GM10248 (cell line): ENCODE data around the gene PGM3.

Source experiments
- CTCF ChIA-PET: fragments of 300-600 bp; sonication (Branson Sonifier 250); formaldehyde crosslinking; extraction: SDS; loops from one replicate; lab custom pipeline; 2021; ENCODE audit warnings: antibody characterized with exemption; lab: Yijun Ruan, JAX
- POLR2A ChIA-PET: fragments of 350-650 bp; sonication (Branson Sonifier 250); formaldehyde crosslinking; extraction: SDS; loops from one replicate; lab custom pipeline; 2020; ENCODE audit warnings: antibody characterized with exemption; lab: Yijun Ruan, JAX
- DNase-seq: peaks from one replicate; pipeline ENCODE4 v3.0.0; 2012; ENCODE audit errors: extremely low spot score
- TF ChIP-seq, protein P1 (sequence below): IDR thresholded peaks from 2 replicates; pipeline ENCODE4 v1.5.1; 2012; ENCODE audit warnings: mild to moderate bottlenecking, low read depth; ENCODE audit errors: extremely low read depth, missing control alignments, control extremely low read depth

The PGM3 gene

DNA sequence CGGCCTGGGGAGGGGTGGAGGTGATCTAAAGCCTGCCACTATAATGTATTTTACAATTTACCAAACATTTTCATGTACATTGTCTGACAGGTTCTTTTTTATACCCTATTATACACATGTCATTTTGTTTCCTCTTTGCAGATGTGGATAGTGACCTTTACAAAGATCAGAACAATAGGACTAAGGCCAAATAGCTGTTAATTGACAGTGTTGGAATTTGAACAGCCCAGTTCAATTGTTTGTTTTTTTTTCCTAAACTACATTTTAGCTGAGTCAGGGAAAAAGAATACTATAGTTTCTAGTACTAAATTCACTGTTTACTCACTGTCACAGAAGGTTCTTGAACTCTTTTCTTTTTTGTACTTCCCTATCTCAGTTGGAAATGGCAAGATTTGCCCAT, 40.2 kb downstream of the PGM3 start:
- DNase-seq, result no peak
- CTCF ChIA-PET, result no interaction called here
- POLR2A ChIA-PET, result no interaction called here
- TF ChIP-seq, protein P1, sequence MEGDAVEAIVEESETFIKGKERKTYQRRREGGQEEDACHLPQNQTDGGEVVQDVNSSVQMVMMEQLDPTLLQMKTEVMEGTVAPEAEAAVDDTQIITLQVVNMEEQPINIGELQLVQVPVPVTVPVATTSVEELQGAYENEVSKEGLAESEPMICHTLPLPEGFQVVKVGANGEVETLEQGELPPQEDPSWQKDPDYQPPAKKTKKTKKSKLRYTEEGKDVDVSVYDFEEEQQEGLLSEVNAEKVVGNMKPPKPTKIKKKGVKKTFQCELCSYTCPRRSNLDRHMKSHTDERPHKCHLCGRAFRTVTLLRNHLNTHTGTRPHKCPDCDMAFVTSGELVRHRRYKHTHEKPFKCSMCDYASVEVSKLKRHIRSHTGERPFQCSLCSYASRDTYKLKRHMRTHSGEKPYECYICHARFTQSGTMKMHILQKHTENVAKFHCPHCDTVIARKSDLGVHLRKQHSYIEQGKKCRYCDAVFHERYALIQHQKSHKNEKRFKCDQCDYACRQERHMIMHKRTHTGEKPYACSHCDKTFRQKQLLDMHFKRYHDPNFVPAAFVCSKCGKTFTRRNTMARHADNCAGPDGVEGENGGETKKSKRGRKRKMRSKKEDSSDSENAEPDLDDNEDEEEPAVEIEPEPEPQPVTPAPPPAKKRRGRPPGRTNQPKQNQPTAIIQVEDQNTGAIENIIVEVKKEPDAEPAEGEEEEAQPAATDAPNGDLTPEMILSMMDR, result no peak

DNA sequence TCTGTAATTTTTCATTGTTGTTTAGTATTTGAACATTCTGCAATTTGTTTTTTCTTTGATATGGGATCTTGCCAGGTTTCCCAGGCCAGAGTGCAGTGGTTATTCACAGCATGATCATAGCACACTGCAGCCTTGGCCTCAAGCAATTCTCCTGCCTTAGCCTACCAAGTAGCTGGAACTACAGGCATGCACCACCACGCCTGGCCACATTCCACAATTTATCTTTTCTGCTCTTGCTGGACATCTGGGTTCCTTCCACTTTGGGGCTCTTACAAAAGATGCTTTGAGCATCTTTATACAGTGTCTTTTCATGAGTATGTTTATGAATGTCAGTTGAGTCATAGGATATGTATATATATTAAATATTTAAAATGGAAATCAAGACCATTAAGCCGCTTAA, 42.0 kb downstream of the PGM3 start:
- ChIA-PET CTCF (interaction anchor here (1.7 kb wide), 1 partner anchor 14 kb away, joined by 4 read pairs; no protein-coding TSS in a partner anchor), POLR2A (no interaction called here)
- DNase-seq, result no peak
- TF ChIP-seq, protein P1, result no peak

DNA sequence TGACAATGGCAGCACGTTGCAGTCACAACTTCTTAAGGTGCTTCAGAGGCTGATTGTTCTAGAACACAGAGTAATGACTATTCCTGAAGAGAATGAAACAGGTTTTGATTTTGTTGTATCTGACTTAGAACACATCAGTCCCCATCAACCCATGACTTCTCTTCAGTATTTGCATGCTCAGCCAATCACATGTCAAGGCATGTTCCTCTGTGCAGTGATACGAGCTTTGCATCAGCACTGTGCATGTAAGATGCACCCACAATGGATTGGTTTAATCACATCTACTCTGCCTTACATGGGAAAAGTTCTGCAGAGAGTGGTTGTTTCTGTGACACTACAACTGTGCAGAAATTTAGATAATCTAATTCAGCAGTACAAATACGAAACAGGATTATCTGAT, 54.3 kb downstream of the PGM3 start:
- ChIA-PET POLR2A (no interaction called here), CTCF (interaction anchor here (1.2 to 1.8 kb wide), 2 partner anchors 7 to 73 kb away, joined by 5 to 6 read pairs; partner anchors contain the start of gene UBE3D)
- TF ChIP-seq, protein P1, result no peak
- no peak for DNase-seq

DNA sequence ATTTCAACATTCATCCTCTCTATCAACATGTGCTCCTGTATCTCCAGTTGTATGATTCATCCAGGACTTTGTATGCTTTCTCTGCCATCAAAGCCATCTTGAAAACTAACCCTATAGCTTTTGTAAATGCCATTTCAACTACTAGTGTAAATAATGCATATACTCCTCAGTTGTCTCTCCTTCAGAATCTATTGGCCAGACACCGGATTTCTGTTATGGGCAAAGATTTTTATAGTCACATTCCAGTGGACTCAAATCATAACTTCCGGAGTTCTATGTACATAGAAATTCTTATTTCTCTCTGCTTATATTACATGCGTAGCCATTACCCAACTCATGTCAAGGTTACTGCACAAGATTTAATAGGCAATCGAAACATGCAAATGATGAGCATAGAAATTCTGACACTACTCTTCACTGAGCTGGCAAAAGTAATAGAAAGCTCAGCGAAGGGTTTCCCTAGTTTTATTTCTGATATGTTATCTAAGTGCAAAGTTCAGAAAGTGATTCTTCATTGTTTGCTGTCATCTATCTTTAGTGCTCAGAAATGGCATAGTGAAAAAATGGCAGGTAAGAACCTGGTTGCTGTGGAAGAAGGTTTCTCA, 54.8 kb downstream of the PGM3 start:
- no peak for DNase-seq
- ChIA-PET POLR2A (no interaction called here), CTCF (interaction anchor here (1.0 to 1.8 kb wide), 5 partner anchors 8 to 72 kb away, joined by 3 to 6 read pairs (median 3); partner anchors contain the start of gene UBE3D)
- TF ChIP-seq, protein P1, result no peak

DNA sequence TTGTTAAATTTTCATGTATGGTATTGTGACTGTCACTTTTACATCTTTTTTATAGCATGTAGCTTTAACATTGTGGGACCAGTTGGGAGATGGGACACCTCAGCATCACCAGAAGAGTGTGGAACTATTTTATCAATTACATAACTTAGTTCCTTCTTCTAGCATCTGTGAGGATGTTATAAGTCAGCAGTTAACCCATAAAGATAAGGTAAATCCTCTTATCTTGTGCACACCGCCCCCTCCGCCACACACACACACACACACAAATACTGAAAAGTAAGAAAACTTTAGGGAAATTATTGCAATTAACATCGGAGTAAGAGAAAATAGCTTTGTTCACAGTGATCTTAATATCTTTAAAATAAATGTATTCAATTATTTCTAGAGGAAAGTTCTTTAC, 60.9 kb downstream of the PGM3 start:
- ChIA-PET CTCF (interaction anchor here (0.7 to 1.4 kb wide), 2 partner anchors 20 to 64 kb away, joined by 4 to 5 read pairs; partner anchors contain the start of gene DOP1A), POLR2A (no interaction called here)
- TF ChIP-seq, protein P1, result no peak
- DNase-seq, result no peak

DNA sequence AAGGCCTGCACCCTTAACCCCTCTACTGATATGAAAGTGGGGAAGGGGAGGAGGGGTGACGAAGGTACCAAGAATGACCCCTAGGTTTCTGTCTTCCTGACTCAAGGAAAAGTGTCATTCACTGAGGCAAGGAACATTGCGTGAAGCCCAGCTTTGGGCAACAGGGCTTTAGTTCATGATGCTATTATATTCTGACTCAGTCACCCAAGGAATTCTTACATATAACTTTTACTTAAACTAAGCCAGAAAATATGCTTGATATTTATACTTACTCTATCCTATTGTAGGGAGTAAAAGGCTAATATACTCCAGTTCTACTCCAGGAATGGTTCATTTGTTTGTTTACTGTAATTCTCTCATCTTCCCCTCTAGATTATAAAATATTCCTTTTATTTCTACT, 65.1 kb downstream of the PGM3 start:
- POLR2A ChIA-PET, result no interaction called here

More for the DNA sequence above, 65.1 kb downstream of the PGM3 start:
- DNase-seq, result no peak
- TF ChIP-seq, protein P1, result no peak
- CTCF ChIA-PET, result no interaction called here
